HCT116 (cell line): Measurements from ENCODE around the gene IARS1. TPM values are rescaled to one million over a fixed set of nuclear protein-coding genes. Genes with fewer than 3 reads are reported as not detected.

Experiments
- ATAC-seq: fragments of 200-7000 bp; cut with Tn5 transposase; 2 replicates; pipeline ENCODE4 v1.9.1; 2020; ENCODE audit warnings: mild to moderate bottlenecking, moderate library complexity
- BruUV-seq: library from RNA; stranded (reverse); fragments of 400-500 nt; replicated peaks from 2 replicates; lab custom pipeline; 2021; lab: Mats Ljungman, UMichigan
- CTCF ChIA-PET: fragments of 300-600 bp; sonication (Branson Sonifier 250); formaldehyde crosslinking; loops from one replicate; lab custom pipeline; 2021; ENCODE audit warnings: antibody characterized with exemption; lab: Charles Lee
- POLR2A ChIA-PET: fragments of 300-600, 350-600 bp; sonication (Branson Sonifier 250); formaldehyde crosslinking; loops from one replicate; lab custom pipeline; 2021; ENCODE audit warnings: antibody characterized with exemption; lab: Charles Lee
- RAD21 ChIA-PET, 2 experiments: fragments of 300-600 bp; sonication (Branson Sonifier 250); formaldehyde crosslinking; loops; one replicate each; lab custom pipeline; 2023; ENCODE audit warnings: low total read pairs in 2 of 2; ENCODE audit not compliant: uncharacterized antibody in 2 of 2, unreplicated experiment in 2 of 2, low non-redundant PET in 1 of 2; lab: Charles Lee
- DNase-seq: peaks from one replicate; pipeline ENCODE4 v3.0.0-alpha.2; 2010; ENCODE audit warnings: low read depth, low spot score
- H2AFZ ChIP-seq: fragments of 200-600 bp; shearing (Covaris generic), sonication (generic); 2 replicates; pipeline ENCODE4 v1.6.1; 2017; ENCODE audit warnings: low read depth, mixed run types, mixed read lengths, antibody characterized with exemption, low read length; ENCODE audit not compliant: poor library complexity, severe bottlenecking
- H3K27ac ChIP-seq: 2 replicates; pipeline ENCODE4 v1.5.1; 2012; ENCODE audit warnings: low read depth, low read length
- H3K27me3 ChIP-seq: fragments of 200-600 bp; sonication (generic); 2 replicates; pipeline ENCODE4 v1.6.1; 2016; ENCODE audit warnings: mixed run types, low read length, mixed read lengths; ENCODE audit not compliant: insufficient read depth
- H3K36me3 ChIP-seq, 2 experiments: fragments of 200-500 bp in 1 of 2; fragments of 200-600 bp in 1 of 2; sonication (Bioruptor generic) in 1 of 2; sonication (generic) in 1 of 2; 2 replicates each; pipeline versions ENCODE4 v1.5.1 to v1.6.1; 2014 to 2016; ENCODE audit warnings: low read length in 2 of 2, inconsistent platforms in 1 of 2, mixed read lengths in 1 of 2, mixed run types in 1 of 2; ENCODE audit not compliant: insufficient read depth in 2 of 2, control insufficient read depth in 1 of 2
- H3K4me1 ChIP-seq, 2 experiments: fragments of 200-600 bp in 1 of 2; sonication (generic) in 1 of 2; 2 replicates each; pipeline versions ENCODE4 v1.5.1 to v1.6.1; 2012 to 2017; ENCODE audit warnings: low read length in 2 of 2, inconsistent platforms in 1 of 2, mild to moderate bottlenecking in 1 of 2, mixed read lengths in 1 of 2, mixed run types in 1 of 2, moderate library complexity in 1 of 2; ENCODE audit not compliant: insufficient read depth in 2 of 2, control insufficient read depth in 1 of 2
- H3K4me2 ChIP-seq: fragments of 200-600 bp; sonication (generic); 2 replicates; pipeline ENCODE4 v1.6.1; 2017; ENCODE audit warnings: mixed run types, low read length, mixed read lengths
- H3K4me3 ChIP-seq, 2 experiments: fragments of 200-600 bp in 1 of 2; sonication (generic) in 1 of 2; replicated peaks in 1 of 2; 2 replicates each; pipeline ENCODE4 v1.5.1; 2011 to 2016; ENCODE audit warnings: low read length in 2 of 2, control low read depth in 1 of 2, low read depth in 1 of 2, mild to moderate bottlenecking in 1 of 2, mixed read lengths in 1 of 2, mixed run types in 1 of 2
- H3K79me2 ChIP-seq: fragments of 200-600 bp; sonication (generic); 2 replicates; pipeline ENCODE4 v1.6.1; 2017; ENCODE audit warnings: mild to moderate bottlenecking, mixed run types, low read length, moderate library complexity, mixed read lengths; ENCODE audit not compliant: insufficient read depth
- H3K9ac ChIP-seq: fragments of 200-600 bp; sonication (generic); 2 replicates; pipeline ENCODE4 v1.6.1; 2016; ENCODE audit warnings: low read length, mixed read lengths
- H3K9me2 ChIP-seq: fragments of 200-600 bp; sonication (generic), shearing (Covaris generic); 2 replicates; pipeline ENCODE4 v1.6.1; 2017; ENCODE audit warnings: mixed run types, mild to moderate bottlenecking, moderate library complexity; ENCODE audit not compliant: insufficient read depth
- H3K9me3 ChIP-seq, 2 experiments: fragments of 200-500 bp in 1 of 2; fragments of 200-600 bp in 1 of 2; sonication (Bioruptor generic) in 1 of 2; sonication (generic) in 1 of 2; 2 replicates each; pipeline ENCODE4 v1.6.1; 2014 to 2017; ENCODE audit warnings: low read length in 2 of 2, mixed read lengths in 2 of 2, inconsistent platforms in 1 of 2, low read depth in 1 of 2, mild to moderate bottlenecking in 1 of 2, mixed run types in 1 of 2, moderate library complexity in 1 of 2; ENCODE audit not compliant: control insufficient read depth in 1 of 2, insufficient read depth in 1 of 2
- H4K20me1 ChIP-seq: fragments of 200-600 bp; sonication (generic), shearing (Covaris generic); 2 replicates; pipeline ENCODE4 v1.6.1; 2017; ENCODE audit warnings: mixed run types, mild to moderate bottlenecking, moderate library complexity; ENCODE audit not compliant: insufficient read depth
- CEBPB ChIP-seq: IDR thresholded peaks from 2 replicates; pipeline ENCODE4 v1.6.1; 2012; ENCODE audit warnings: low read depth
- EZH2 ChIP-seq: fragments of 200-600 bp; sonication (generic); IDR thresholded peaks from 2 replicates; pipeline ENCODE4 v1.6.1; 2017; ENCODE audit warnings: antibody characterized with exemption, mixed run types
- EZH2phosphoT487 ChIP-seq: fragments of 200-600 bp; IDR thresholded peaks from 2 replicates; pipeline ENCODE4 v1.6.1; 2018; ENCODE audit warnings: antibody characterized with exemption, borderline replicate concordance
- FOSL1 ChIP-seq: IDR thresholded peaks from 2 replicates; pipeline ENCODE4 v1.6.1; 2012; ENCODE audit warnings: low read depth
- JUND ChIP-seq: IDR thresholded peaks from 2 replicates; pipeline ENCODE4 v1.6.1; 2012
- POLR2A ChIP-seq: IDR thresholded peaks from 2 replicates; pipeline ENCODE4 v1.7.0; 2011; ENCODE audit warnings: borderline replicate concordance; ENCODE audit not compliant: insufficient read depth, insufficient read length; ENCODE audit errors: extremely low read depth
- RAD21 ChIP-seq: IDR thresholded peaks from 2 replicates; pipeline ENCODE4 v1.6.1; 2012; ENCODE audit warnings: low read depth, mild to moderate bottlenecking
- intact Hi-C: fragments of 100-400 bp; cut with micrococcal nuclease; formaldehyde crosslinking; loops from 2 replicates; pipeline ENCODE4 v1.10.0; 2022
- total RNA-seq: library from RNA; stranded (reverse); gene quantifications from one replicate; pipeline ENCODE4 v1.2.1, GENCODE V29; 2021; ENCODE audit not compliant: unreplicated experiment
- TF ChIP-seq, protein P1 (sequence below): IDR thresholded peaks from 2 replicates; pipeline ENCODE4 v1.6.1; 2011; ENCODE audit warnings: mild to moderate bottlenecking, low read length, moderate library complexity; ENCODE audit not compliant: insufficient replicate concordance; ENCODE audit errors: extremely low read depth
- TF ChIP-seq, protein P2 (sequence below), 3 experiments: fragments of 200-600 bp in 1 of 3; sonication (generic) in 1 of 3; IDR thresholded peaks in 2 of 3; conservative IDR thresholded peaks in 1 of 3; 2 replicates each; pipeline ENCODE4 v1.5.1; 2012 to 2017; ENCODE audit warnings: low read depth in 2 of 3, low read length in 2 of 3, antibody characterized with exemption in 1 of 3, borderline replicate concordance in 1 of 3, control low read depth in 1 of 3, mild to moderate bottlenecking in 1 of 3, mixed read lengths in 1 of 3, mixed run types in 1 of 3, moderate library complexity in 1 of 3; ENCODE audit not compliant: insufficient read depth in 1 of 3

Gene IARS1
- total RNA-seq, 1 experiment from 2014 or later = 279 TPM

DNA sequence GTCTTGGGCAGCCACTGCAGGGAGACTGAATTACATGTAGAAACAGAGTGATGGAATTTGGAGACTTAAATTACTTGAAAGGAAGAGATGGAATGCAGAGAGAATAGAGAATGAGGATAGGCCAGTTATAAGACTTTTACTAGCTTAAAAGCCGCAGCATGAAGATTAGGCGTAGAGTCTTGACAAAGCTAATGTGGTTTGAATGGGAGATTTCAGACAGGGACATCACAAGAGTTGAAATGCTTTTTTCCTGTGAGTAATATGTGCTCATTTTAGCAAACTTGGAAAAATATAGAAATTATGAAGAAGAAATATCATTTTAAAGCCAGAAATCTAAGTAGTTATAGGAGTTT lies 39.8 kb upstream of the IARS1 start:
- no peak for ATAC-seq
- Histone ChIP-seq H3K9me3 (no peaks in the 10 kb centered on the region), H3K27me3 (no peaks in the 10 kb centered on the region), H3K4me3 (no peak overlapping the region), H3K79me2 (no peaks in the 10 kb centered on the region), H3K36me3 (0 out of 4 replicates have a peak, but pooled peaks cover 0 to 1% of the 10 kb centered on the region in 2 experiments), H2AFZ (no peak overlapping the region), H3K9me2 (no peaks in the 10 kb centered on the region), H3K9ac (no peak overlapping the region), H3K27ac (no peak overlapping the region), H3K4me2 (no peak overlapping the region), H3K4me1 (no peaks in the 10 kb centered on the region), H4K20me1 (0 out of 2 replicates have a peak, but pooled peaks cover 4% of the 10 kb centered on the region)
- ChIA-PET POLR2A (no interaction called here), CTCF (no interaction called here), RAD21 (no interaction called here)
- no peak for DNase-seq
- intact Hi-C loops = no loop called here
- TF ChIP-seq JUND (no peak), RAD21 (no peak), FOSL1 (no peak), POLR2A (no peak)
- TF ChIP-seq, protein P1, sequence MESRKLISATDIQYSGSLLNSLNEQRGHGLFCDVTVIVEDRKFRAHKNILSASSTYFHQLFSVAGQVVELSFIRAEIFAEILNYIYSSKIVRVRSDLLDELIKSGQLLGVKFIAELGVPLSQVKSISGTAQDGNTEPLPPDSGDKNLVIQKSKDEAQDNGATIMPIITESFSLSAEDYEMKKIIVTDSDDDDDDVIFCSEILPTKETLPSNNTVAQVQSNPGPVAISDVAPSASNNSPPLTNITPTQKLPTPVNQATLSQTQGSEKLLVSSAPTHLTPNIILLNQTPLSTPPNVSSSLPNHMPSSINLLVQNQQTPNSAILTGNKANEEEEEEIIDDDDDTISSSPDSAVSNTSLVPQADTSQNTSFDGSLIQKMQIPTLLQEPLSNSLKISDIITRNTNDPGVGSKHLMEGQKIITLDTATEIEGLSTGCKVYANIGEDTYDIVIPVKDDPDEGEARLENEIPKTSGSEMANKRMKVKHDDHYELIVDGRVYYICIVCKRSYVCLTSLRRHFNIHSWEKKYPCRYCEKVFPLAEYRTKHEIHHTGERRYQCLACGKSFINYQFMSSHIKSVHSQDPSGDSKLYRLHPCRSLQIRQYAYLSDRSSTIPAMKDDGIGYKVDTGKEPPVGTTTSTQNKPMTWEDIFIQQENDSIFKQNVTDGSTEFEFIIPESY = no peak
- no TSS peak for BruUV-seq

DNA sequence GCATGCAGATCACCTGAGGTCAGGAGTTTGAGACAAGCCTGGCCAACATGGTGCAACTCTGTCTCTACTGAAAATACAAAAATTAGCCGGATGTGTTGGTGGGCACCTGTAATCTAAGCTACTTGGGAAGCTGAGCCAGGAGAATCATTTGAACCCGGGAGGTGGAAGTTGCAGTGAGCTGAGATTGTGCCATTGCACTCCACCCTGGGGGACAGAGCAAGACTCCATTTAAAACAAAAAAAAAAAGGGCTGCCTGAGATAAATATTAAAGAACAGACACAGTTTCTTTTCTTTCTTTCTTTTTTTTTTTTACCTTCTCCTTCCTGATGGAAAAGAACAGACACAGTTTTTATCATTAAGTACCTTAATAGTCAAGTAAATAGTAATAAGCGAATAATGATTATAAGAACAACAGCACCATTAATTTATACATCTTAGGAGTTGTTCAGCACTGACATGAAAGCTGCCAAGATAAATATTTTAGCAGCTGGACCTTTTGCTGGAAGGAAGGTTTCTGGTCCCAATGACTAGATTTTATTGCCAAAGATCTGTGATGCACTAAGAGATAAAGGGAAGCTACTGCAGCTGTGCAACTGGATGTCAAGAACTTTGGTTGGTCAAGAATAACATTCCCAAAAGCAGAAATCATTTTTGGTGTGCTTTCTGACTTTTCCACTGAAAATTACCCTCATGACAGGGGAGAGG lies 39.2 kb upstream of the IARS1 start:
- Histone ChIP-seq H3K4me1 (no peaks in the 10 kb centered on the region), H3K36me3 (no peaks in the 10 kb centered on the region), H3K27ac (no peak overlapping the region), H3K4me2 (no peak overlapping the region), H3K9me2 (no peaks in the 10 kb centered on the region), H3K79me2 (no peaks in the 10 kb centered on the region), H3K9me3 (no peaks in the 10 kb centered on the region), H3K27me3 (no peaks in the 10 kb centered on the region), H3K9ac (no peak overlapping the region), H4K20me1 (0 out of 2 replicates have a peak, but pooled peaks cover 4% of the 10 kb centered on the region), H3K4me3 (no peak overlapping the region), H2AFZ (no peak overlapping the region)
- POLR2A ChIA-PET = no interaction called here
- RAD21 ChIA-PET = no interaction called here
- ATAC-seq = no peak
- intact Hi-C loops = no loop called here
- TF ChIP-seq EZH2phosphoT487 = no peak
- TF ChIP-seq, protein P2, sequence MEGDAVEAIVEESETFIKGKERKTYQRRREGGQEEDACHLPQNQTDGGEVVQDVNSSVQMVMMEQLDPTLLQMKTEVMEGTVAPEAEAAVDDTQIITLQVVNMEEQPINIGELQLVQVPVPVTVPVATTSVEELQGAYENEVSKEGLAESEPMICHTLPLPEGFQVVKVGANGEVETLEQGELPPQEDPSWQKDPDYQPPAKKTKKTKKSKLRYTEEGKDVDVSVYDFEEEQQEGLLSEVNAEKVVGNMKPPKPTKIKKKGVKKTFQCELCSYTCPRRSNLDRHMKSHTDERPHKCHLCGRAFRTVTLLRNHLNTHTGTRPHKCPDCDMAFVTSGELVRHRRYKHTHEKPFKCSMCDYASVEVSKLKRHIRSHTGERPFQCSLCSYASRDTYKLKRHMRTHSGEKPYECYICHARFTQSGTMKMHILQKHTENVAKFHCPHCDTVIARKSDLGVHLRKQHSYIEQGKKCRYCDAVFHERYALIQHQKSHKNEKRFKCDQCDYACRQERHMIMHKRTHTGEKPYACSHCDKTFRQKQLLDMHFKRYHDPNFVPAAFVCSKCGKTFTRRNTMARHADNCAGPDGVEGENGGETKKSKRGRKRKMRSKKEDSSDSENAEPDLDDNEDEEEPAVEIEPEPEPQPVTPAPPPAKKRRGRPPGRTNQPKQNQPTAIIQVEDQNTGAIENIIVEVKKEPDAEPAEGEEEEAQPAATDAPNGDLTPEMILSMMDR (IDR thresholded peaks at IDR 0.05 in 2 of 3, conservative IDR thresholded peaks at IDR 0.05 in 1 of 3; ENCODE audit: borderline replicate concordance in 1 of 3, insufficient read depth in 1 of 3, low read depth in 2 of 3, low read length in 2 of 3) = no peak
- no peak for TF ChIP-seq CEBPB
- TF ChIP-seq EZH2 = no peak
- CTCF ChIA-PET = no interaction called here
- no TSS peak for BruUV-seq
- no peak for DNase-seq
